ENCODE data around the gene ZNF490. TPM values are rescaled to one million over a fixed set of nuclear protein-coding genes. Genes with fewer than 3 reads are reported as not detected.

The ZNF490 gene
- total and polyA plus RNA-seq, 5 donors from 2014 or later = 4.7 to 11.3 (median 6.5) TPM

Other genes with a start within 250 kb of the ZNF490 start
- gene ZNF442, start 245.1 kb downstream of the ZNF490 start, total RNA-seq = 0.54 TPM
- gene ZNF442, start 245.1 kb downstream of the ZNF490 start, polyA plus RNA-seq = 1 to 10 TPM in 1 of 4 donors, under 1 TPM in 3; 0.48 to 2.3 (median 0.75) TPM
- gene ZNF799, start 209.5 kb downstream of the ZNF490 start, total RNA-seq = 1.8 TPM
- gene ZNF799, start 209.5 kb downstream of the ZNF490 start, polyA plus RNA-seq = 1 to 10 TPM; 2.1 to 8.1 (median 5.8) TPM
- 3.9 TPM for gene ZNF443, start 169.8 kb downstream of the ZNF490 start, total RNA-seq
- gene ZNF443, start 169.8 kb downstream of the ZNF490 start, polyA plus RNA-seq = 1 to 10 TPM in 3 of 4 donors, under 1 TPM in 1; 0.43 to 2.2 (median 1.9) TPM
- 1.9 TPM for gene ZNF709, start 126.0 kb downstream of the ZNF490 start, total RNA-seq
- gene ZNF709, start 126.0 kb downstream of the ZNF490 start, polyA plus RNA-seq = 1 to 10 TPM; 1.4 to 4.0 (median 3.1) TPM
- 16.1 TPM for gene ZNF564, start 59.3 kb downstream of the ZNF490 start, total RNA-seq
- gene ZNF564, start 59.3 kb downstream of the ZNF490 start, polyA plus RNA-seq = 10 to 100 TPM; 16.3 to 20.2 (median 17.6) TPM
- 65.1 TPM for gene ZNF791, start 107 bp upstream of the ZNF490 start, total RNA-seq
- 10 to 100 TPM in 3 of 4 donors, 1 to 10 TPM in 1; 9.6 to 14.0 (median 12.2) TPM for gene ZNF791, start 107 bp upstream of the ZNF490 start, polyA plus RNA-seq
- gene MAN2B1, start 55.9 kb upstream of the ZNF490 start, total RNA-seq = 147 TPM
- 10 to 100 TPM; 46.3 to 58.6 (median 49.3) TPM for gene MAN2B1, start 55.9 kb upstream of the ZNF490 start, polyA plus RNA-seq
- gene WDR83, start 56.0 kb upstream of the ZNF490 start, total RNA-seq = 13.0 TPM
- 10 to 100 TPM; 10.6 to 18.5 (median 12.9) TPM for gene WDR83, start 56.0 kb upstream of the ZNF490 start, polyA plus RNA-seq
- gene DHPS, start 71.1 kb upstream of the ZNF490 start, total RNA-seq = 122 TPM
- 100 to 1,000 TPM in 1 of 4 donors, 10 to 100 TPM in 3; 78.5 to 105 (median 96.8) TPM for gene DHPS, start 71.1 kb upstream of the ZNF490 start, polyA plus RNA-seq
- not detected for gene GNG14, start 77.2 kb upstream of the ZNF490 start, total RNA-seq
- not detected for gene GNG14, start 77.2 kb upstream of the ZNF490 start, polyA plus RNA-seq
- gene FBXW9, start 85.8 kb upstream of the ZNF490 start, total RNA-seq = 1.7 TPM
- 1 to 10 TPM; 5.0 to 8.1 (median 6.6) TPM for gene FBXW9, start 85.8 kb upstream of the ZNF490 start, polyA plus RNA-seq
- gene TNPO2, start 113.1 kb upstream of the ZNF490 start, total RNA-seq = 42.9 TPM
- 1 to 10 TPM; 1.7 to 3.1 (median 2.0) TPM for gene TNPO2, start 113.1 kb upstream of the ZNF490 start, polyA plus RNA-seq
- 197 TPM for gene TRIR, start 123.9 kb upstream of the ZNF490 start, total RNA-seq
- 100 to 1,000 TPM; 238 to 323 (median 261) TPM for gene TRIR, start 123.9 kb upstream of the ZNF490 start, polyA plus RNA-seq
- 37.9 TPM for gene GET3, start 126.7 kb upstream of the ZNF490 start, total RNA-seq
- 10 to 100 TPM; 68.0 to 91.2 (median 81.9) TPM for gene GET3, start 126.7 kb upstream of the ZNF490 start, polyA plus RNA-seq
- not detected for gene BEST2, start 141.0 kb upstream of the ZNF490 start, total RNA-seq
- not detected for gene BEST2, start 141.0 kb upstream of the ZNF490 start, polyA plus RNA-seq
- gene HOOK2, start 164.7 kb upstream of the ZNF490 start, total RNA-seq = 16.9 TPM
- 1 to 10 TPM in 3 of 4 donors, under 1 TPM in 1; 0.24 to 1.9 (median 1.6) TPM for gene HOOK2, start 164.7 kb upstream of the ZNF490 start, polyA plus RNA-seq
- gene JUNB, start 180.7 kb upstream of the ZNF490 start, total RNA-seq = 2,802 TPM
- 100 to 1,000 TPM; 582 to 986 (median 765) TPM for gene JUNB, start 180.7 kb upstream of the ZNF490 start, polyA plus RNA-seq
- gene PRDX2, start 191.0 kb upstream of the ZNF490 start, total RNA-seq = 74.0 TPM
- gene PRDX2, start 191.0 kb upstream of the ZNF490 start, polyA plus RNA-seq = 100 to 1,000 TPM; 326 to 380 (median 341) TPM
- 2.8 TPM for gene THSD8, start 191.3 kb upstream of the ZNF490 start, total RNA-seq
- gene THSD8, start 191.3 kb upstream of the ZNF490 start, polyA plus RNA-seq = 10 to 100 TPM in 1 of 4 donors, 1 to 10 TPM in 1, under 1 TPM in 1, not detected in 1; 0.66 to 13.9 (median 4.8) TPM
- 4.7 TPM for gene RNASEH2A, start 195.8 kb upstream of the ZNF490 start, total RNA-seq
- gene RNASEH2A, start 195.8 kb upstream of the ZNF490 start, polyA plus RNA-seq = 10 to 100 TPM; 18.7 to 27.5 (median 23.4) TPM
- gene RTBDN, start 223.8 kb upstream of the ZNF490 start, total RNA-seq = not detected
- gene RTBDN, start 223.8 kb upstream of the ZNF490 start, polyA plus RNA-seq = not detected
- 0.94 TPM for gene MAST1, start 227.7 kb upstream of the ZNF490 start, total RNA-seq
- gene MAST1, start 227.7 kb upstream of the ZNF490 start, polyA plus RNA-seq = 1 to 10 TPM in 1 of 4 donors, under 1 TPM in 2, not detected in 1; 0.05 to 1.8 (median 0.52) TPM

All from CD4-positive, CD25-positive, alpha-beta regulatory T cell (primary cell).